ENCODE measurements around the gene AKAP17A.

The AKAP17A gene

GRCh38 chrX:1591102-1591862 lies at the start of gene AKAP17A:
TSS of gene AKAP17A (plus strand) at chrX:1591604. CDS start at chrX:1593463, 1,859 bp downstream.
- no peaks in the 10 kb centered on the region for H3K27me3 ChIP-seq (replicated peaks; ENCODE audit: insufficient read depth, low read length)
- peaks cover 7% of the 10 kb centered on the region for H3K4me1 ChIP-seq (ENCODE audit: low read length)
- TF ChIP-seq EZH2 (optimal IDR thresholded peaks at IDR 0.05; ENCODE audit: low read depth, low read length) = no peak
- TF ChIP-seq EZH2phosphoT487 (IDR thresholded peaks at IDR 0.05; ENCODE audit: low read length) = no peak
- TF ChIP-seq CTCF (IDR thresholded peaks at IDR 0.05; ENCODE audit: low read length) = no peak
- peaks cover 6% of the 10 kb centered on the region for H3F3A ChIP-seq (ENCODE audit: insufficient read depth, low read length)
- peak within 1 kb of the TSS; percentile 63 for H3K4me2 ChIP-seq (ENCODE audit: low read depth, low read length)
- H3K27ac ChIP-seq (ENCODE audit: low read length) = peak within 1 kb of the TSS; percentile 58; the same call in 1 of the 2 replicates
- H3K9ac ChIP-seq (ENCODE audit: low read length) = peak within 1 kb of the TSS; percentile 88
- peak; percentile 90 for DNase-seq
- no peaks in the 10 kb centered on the region for H3K9me2 ChIP-seq (replicated peaks; ENCODE audit: insufficient read depth, low read length)
- peaks cover 6% of the 10 kb centered on the region; the same call in 1 of the 2 replicates for H3K36me3 ChIP-seq (replicated peaks; ENCODE audit: insufficient read depth, low read length)
- peaks cover 45% of the 10 kb centered on the region for H3K79me2 ChIP-seq (ENCODE audit: low read length)
- H2AFZ ChIP-seq (ENCODE audit: low read length) = no peak within 1 kb of the TSS
- H3K4me3 ChIP-seq (ENCODE audit: low read length) = peak within 1 kb of the TSS; percentile 81
- no peaks in the 10 kb centered on the region for H3K9me3 ChIP-seq (replicated peaks; ENCODE audit: insufficient read depth, low read length)
- 0 out of 2 replicates have a peak, but pooled peaks cover 3% of the 10 kb centered on the region for H4K20me1 ChIP-seq (ENCODE audit: insufficient read depth, low read length)

- TF ChIP-seq EZH2phosphoT487 (IDR thresholded peaks at IDR 0.05; ENCODE audit: low read length) = no peak
- TF ChIP-seq CTCF (IDR thresholded peaks at IDR 0.05; ENCODE audit: low read length) = no peak
- TF ChIP-seq EZH2 (optimal IDR thresholded peaks at IDR 0.05; ENCODE audit: low read depth, low read length) = no peak
- no peak for DNase-seq
- H3K9me3 ChIP-seq (replicated peaks; ENCODE audit: insufficient read depth, low read length) = no peaks in the 10 kb centered on the region
- no peak overlapping the region for H3K27ac ChIP-seq (ENCODE audit: low read length)
- H3K4me1 ChIP-seq (ENCODE audit: low read length) = no peaks in the 10 kb centered on the region
- H2AFZ ChIP-seq (ENCODE audit: low read length) = no peak overlapping the region
- no peaks in the 10 kb centered on the region for H3K36me3 ChIP-seq (replicated peaks; ENCODE audit: insufficient read depth, low read length)
- no peaks in the 10 kb centered on the region for H3K9me2 ChIP-seq (replicated peaks; ENCODE audit: insufficient read depth, low read length)
- no peak overlapping the region for H3K9ac ChIP-seq (ENCODE audit: low read length)
- H3K79me2 ChIP-seq (ENCODE audit: low read length) = no peaks in the 10 kb centered on the region
- no peak overlapping the region for H3K4me2 ChIP-seq (ENCODE audit: low read depth, low read length)
- H3F3A ChIP-seq (ENCODE audit: insufficient read depth, low read length) = no peaks in the 10 kb centered on the region
- no peaks in the 10 kb centered on the region for H4K20me1 ChIP-seq (ENCODE audit: insufficient read depth, low read length)
- no peak overlapping the region for H3K4me3 ChIP-seq (ENCODE audit: low read length)
- H3K27me3 ChIP-seq (replicated peaks; ENCODE audit: insufficient read depth, low read length) = no peaks in the 10 kb centered on the region
Measured at GRCh38 chrX:1542994-1543725, 48.2 kb upstream of the AKAP17A start.

- Histone ChIP-seq H3K4me2 (ENCODE audit: low read depth, low read length) (no peak overlapping the region), H3K9me3 (replicated peaks; ENCODE audit: insufficient read depth, low read length) (no peaks in the 10 kb centered on the region), H3K27ac (ENCODE audit: low read length) (no peak overlapping the region), H3K4me1 (ENCODE audit: low read length) (no peaks in the 10 kb centered on the region), H2AFZ (ENCODE audit: low read length) (no peak overlapping the region), H3K4me3 (ENCODE audit: low read length) (no peak overlapping the region), H3K79me2 (ENCODE audit: low read length) (no peaks in the 10 kb centered on the region), H3K27me3 (replicated peaks; ENCODE audit: insufficient read depth, low read length) (no peaks in the 10 kb centered on the region), H3K9ac (ENCODE audit: low read length) (no peak overlapping the region), H3F3A (ENCODE audit: insufficient read depth, low read length) (no peaks in the 10 kb centered on the region), H4K20me1 (ENCODE audit: insufficient read depth, low read length) (no peaks in the 10 kb centered on the region), H3K9me2 (replicated peaks; ENCODE audit: insufficient read depth, low read length) (no peaks in the 10 kb centered on the region), H3K36me3 (replicated peaks; ENCODE audit: insufficient read depth, low read length) (no peaks in the 10 kb centered on the region)
- TF ChIP-seq EZH2phosphoT487 (IDR thresholded peaks at IDR 0.05; ENCODE audit: low read length) (no peak), EZH2 (optimal IDR thresholded peaks at IDR 0.05; ENCODE audit: low read depth, low read length) (no peak), CTCF (IDR thresholded peaks at IDR 0.05; ENCODE audit: low read length) (no peak)
- no peak for DNase-seq
Measured at GRCh38 chrX:1545776-1546408, 45.5 kb upstream of the AKAP17A start.
